ENCODE data around the gene SLC39A7.

DNA sequence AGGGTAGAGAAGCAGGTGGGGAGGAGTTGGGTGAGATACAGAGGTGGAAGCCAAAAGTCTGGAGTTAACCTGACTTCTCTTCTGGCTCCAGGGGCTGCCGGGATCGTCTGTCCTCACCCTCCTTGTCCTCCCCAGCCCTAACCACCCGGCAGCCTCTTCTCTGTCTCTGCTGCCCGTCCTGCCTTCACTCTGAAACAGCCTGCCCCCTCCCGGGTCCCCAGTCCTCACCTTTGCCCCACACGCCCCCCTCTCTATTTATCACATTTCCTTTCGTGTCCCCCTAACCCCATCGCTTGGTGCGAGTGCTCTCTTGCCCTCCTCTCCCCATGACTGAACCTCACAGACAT lies 13.3 kb downstream of the SLC39A7 start:
- TF ChIP-seq TAF1 (IDR thresholded peaks at IDR 0.05; ENCODE audit: borderline replicate concordance, low read depth, low read length) (no peak), POLR2AphosphoS5 (IDR thresholded peaks at IDR 0.05; ENCODE audit: low read depth, low read length) (no peak), POLR2A (IDR thresholded peaks at IDR 0.05; ENCODE audit: low read depth, low read length) (no peak)

Measured in GM12892 (cell line).